Liver (tissue), 9 donors: ENCODE results near the gene TRHDE. TPM values are rescaled to one million over a fixed set of nuclear protein-coding genes. Genes with fewer than 3 reads are reported as not detected.

Experiments
- DNase-seq: peaks from one replicate; pipeline ENCODE4 v3.0.0-alpha.2; 2017; ENCODE audit warnings: low spot score
- H3K27ac ChIP-seq, 2 donors: one replicate each; pipeline ENCODE4 v1.7.0; 2013; ENCODE audit warnings: inconsistent platforms in 2 of 2, low read length in 2 of 2, control low read depth in 1 of 2, low read depth in 1 of 2, mild to moderate bottlenecking in 1 of 2
- H3K27me3 ChIP-seq, 4 donors: one replicate each; pipeline versions ENCODE4 v1.6.1 to v1.7.0; 2013; ENCODE audit warnings: low read length in 3 of 4, inconsistent platforms in 1 of 4, mild to moderate bottlenecking in 1 of 4, moderate library complexity in 1 of 4; ENCODE audit not compliant: control insufficient read depth in 4 of 4, insufficient read depth in 4 of 4
- H3K36me3 ChIP-seq, 4 donors: one replicate each; pipeline versions ENCODE4 v1.6.1 to v1.7.0; 2013; ENCODE audit warnings: low read length in 3 of 4, mild to moderate bottlenecking in 3 of 4, low read depth in 1 of 4, moderate library complexity in 1 of 4; ENCODE audit not compliant: control insufficient read depth in 4 of 4, insufficient read depth in 3 of 4
- H3K4me1 ChIP-seq, 4 donors: one replicate each; pipeline versions ENCODE4 v1.6.1 to v1.7.0; 2013; ENCODE audit warnings: low read length in 3 of 4, mild to moderate bottlenecking in 3 of 4, moderate library complexity in 1 of 4; ENCODE audit not compliant: control insufficient read depth in 4 of 4, insufficient read depth in 4 of 4
- H3K4me3 ChIP-seq, 3 donors: one replicate each; pipeline versions ENCODE4 v1.6.1 to v1.7.0; 2013; ENCODE audit warnings: low read length in 3 of 3, control low read depth in 1 of 3, low read depth in 1 of 3, mild to moderate bottlenecking in 1 of 3
- H3K9ac ChIP-seq, 2 donors: one replicate each; pipeline ENCODE4 v1.7.0; 2013; ENCODE audit warnings: low read length in 2 of 2, mild to moderate bottlenecking in 2 of 2, moderate library complexity in 2 of 2, control low read depth in 1 of 2, low read depth in 1 of 2
- H3K9me3 ChIP-seq, 4 donors: one replicate each; pipeline versions ENCODE4 v1.6.1 to v1.7.0; 2013; ENCODE audit warnings: low read length in 3 of 4; ENCODE audit not compliant: control insufficient read depth in 4 of 4
- EGR1 ChIP-seq, 2 donors: IDR thresholded peaks; 2 replicates each; pipeline ENCODE4 v1.6.1; 2016 to 2018; ENCODE audit warnings: antibody characterized with exemption in 2 of 2, low read depth in 2 of 2
- FOXA1 ChIP-seq: IDR thresholded peaks from 2 replicates; pipeline ENCODE4 v1.6.1; 2016; ENCODE audit warnings: antibody characterized with exemption
- FOXA2 ChIP-seq: IDR thresholded peaks from 2 replicates; pipeline ENCODE4 v1.6.1; 2016; ENCODE audit warnings: antibody characterized with exemption
- HNF4G ChIP-seq: IDR thresholded peaks from 2 replicates; pipeline ENCODE4 v1.6.1; 2016; ENCODE audit warnings: antibody characterized with exemption
- JUND ChIP-seq, 2 donors: IDR thresholded peaks; 2 replicates each; pipeline ENCODE4 v1.6.1; 2016; ENCODE audit warnings: antibody characterized with exemption in 2 of 2
- NR2F2 ChIP-seq: IDR thresholded peaks from 2 replicates; pipeline ENCODE4 v1.6.1; 2016; ENCODE audit warnings: antibody characterized with exemption
- RAD21 ChIP-seq, 2 donors: IDR thresholded peaks; 2 replicates each; pipeline ENCODE4 v1.6.1; 2016; ENCODE audit warnings: antibody characterized with exemption in 2 of 2, mild to moderate bottlenecking in 2 of 2
- SP1 ChIP-seq: IDR thresholded peaks from 2 replicates; pipeline ENCODE4 v1.6.1; 2018; ENCODE audit warnings: antibody characterized with exemption, mild to moderate bottlenecking
- TAF1 ChIP-seq: conservative IDR thresholded peaks from 2 replicates; pipeline ENCODE4 v1.6.1; 2016; ENCODE audit warnings: antibody characterized with exemption, mild to moderate bottlenecking
- YY1 ChIP-seq: IDR thresholded peaks from 2 replicates; pipeline ENCODE4 v1.6.1; 2016; ENCODE audit warnings: antibody characterized with exemption, mild to moderate bottlenecking
- WGBS: extraction: QIAGEN DNeasy Blood & Tissue Kit; methylation state at CpG from one replicate; pipeline ENCODE4 v1.1.7; 2013; 5-methylcytosine and 5-hydroxymethylcytosine counted together
- polyA plus RNA-seq, 2 donors: library from polyadenylated mRNA; stranded (reverse) in 1 of 2; unstranded in 1 of 2; fragments of 200-250 nt in 1 of 2; fragments of >200 nt in 1 of 2; fragmentation: Nextera tagmentation in 1 of 2; extraction: Ambion mirVana in 1 of 2; gene quantifications; one replicate each; pipeline versions ENCODE4 v1.2.1 to v1.2.3, GENCODE V29; 2013 to 2015
- total RNA-seq, 2 donors: library from RNA; depleted of rRNA; stranded (reverse); fragments of >200 nt; gene quantifications; one replicate each; pipeline ENCODE4 v1.2.3, GENCODE V29; 2014
- TF ChIP-seq, protein P1 (sequence below): IDR thresholded peaks from 2 replicates; pipeline ENCODE4 v1.6.1; 2016; ENCODE audit warnings: antibody characterized with exemption, mild to moderate bottlenecking
- TF ChIP-seq, protein P2 (sequence below): fragments of 150-350 bp; IDR thresholded peaks from 2 replicates; pipeline ENCODE4 v1.5.1; 2017; ENCODE audit warnings: improper control_type of control experiment, low read depth, low read length; ENCODE audit not compliant: missing input control
- TF ChIP-seq, protein P3 (sequence below): IDR thresholded peaks from 2 replicates; pipeline ENCODE4 v1.6.1; 2016; ENCODE audit warnings: antibody characterized with exemption
- donor health status: healthy.
- donor health status: healthy.
- donor health status: healthy.
- donor health status: healthy.
- donor health status: healthy.

Gene TRHDE
- total and polyA plus RNA-seq, 4 donors: 0.05 to 0.17 (median 0.14) TPM; not detected in 1

DNA sequence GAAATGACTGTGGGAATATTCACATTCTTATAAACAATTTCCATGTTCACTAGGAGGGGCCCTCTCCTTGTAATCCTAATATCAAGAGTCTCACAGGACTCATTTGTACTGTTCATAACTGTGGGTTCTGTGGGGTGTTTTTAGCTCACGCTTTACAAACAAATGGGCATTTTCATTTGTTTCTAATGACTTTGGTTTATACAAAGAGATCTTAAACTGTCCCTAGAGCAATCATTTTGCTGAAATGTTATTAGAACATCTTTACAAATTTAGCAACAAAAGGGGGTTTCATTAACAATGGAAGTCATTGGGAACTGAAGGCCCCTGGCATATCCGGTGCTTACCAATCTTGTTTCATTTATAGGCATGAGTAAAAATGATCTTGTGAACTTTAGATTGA, 370.5 kb downstream of the TRHDE start:
- TF ChIP-seq, protein P1, sequence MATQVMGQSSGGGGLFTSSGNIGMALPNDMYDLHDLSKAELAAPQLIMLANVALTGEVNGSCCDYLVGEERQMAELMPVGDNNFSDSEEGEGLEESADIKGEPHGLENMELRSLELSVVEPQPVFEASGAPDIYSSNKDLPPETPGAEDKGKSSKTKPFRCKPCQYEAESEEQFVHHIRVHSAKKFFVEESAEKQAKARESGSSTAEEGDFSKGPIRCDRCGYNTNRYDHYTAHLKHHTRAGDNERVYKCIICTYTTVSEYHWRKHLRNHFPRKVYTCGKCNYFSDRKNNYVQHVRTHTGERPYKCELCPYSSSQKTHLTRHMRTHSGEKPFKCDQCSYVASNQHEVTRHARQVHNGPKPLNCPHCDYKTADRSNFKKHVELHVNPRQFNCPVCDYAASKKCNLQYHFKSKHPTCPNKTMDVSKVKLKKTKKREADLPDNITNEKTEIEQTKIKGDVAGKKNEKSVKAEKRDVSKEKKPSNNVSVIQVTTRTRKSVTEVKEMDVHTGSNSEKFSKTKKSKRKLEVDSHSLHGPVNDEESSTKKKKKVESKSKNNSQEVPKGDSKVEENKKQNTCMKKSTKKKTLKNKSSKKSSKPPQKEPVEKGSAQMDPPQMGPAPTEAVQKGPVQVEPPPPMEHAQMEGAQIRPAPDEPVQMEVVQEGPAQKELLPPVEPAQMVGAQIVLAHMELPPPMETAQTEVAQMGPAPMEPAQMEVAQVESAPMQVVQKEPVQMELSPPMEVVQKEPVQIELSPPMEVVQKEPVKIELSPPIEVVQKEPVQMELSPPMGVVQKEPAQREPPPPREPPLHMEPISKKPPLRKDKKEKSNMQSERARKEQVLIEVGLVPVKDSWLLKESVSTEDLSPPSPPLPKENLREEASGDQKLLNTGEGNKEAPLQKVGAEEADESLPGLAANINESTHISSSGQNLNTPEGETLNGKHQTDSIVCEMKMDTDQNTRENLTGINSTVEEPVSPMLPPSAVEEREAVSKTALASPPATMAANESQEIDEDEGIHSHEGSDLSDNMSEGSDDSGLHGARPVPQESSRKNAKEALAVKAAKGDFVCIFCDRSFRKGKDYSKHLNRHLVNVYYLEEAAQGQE: no peak
- TF ChIP-seq SP1: no peak
- TF ChIP-seq YY1: no peak
- TF ChIP-seq JUND (IDR thresholded peaks at IDR 0.05): no peak
- no peak for TF ChIP-seq HNF4G
- no peak for TF ChIP-seq NR2F2
- no peak for TF ChIP-seq FOXA1
- TF ChIP-seq, protein P2, sequence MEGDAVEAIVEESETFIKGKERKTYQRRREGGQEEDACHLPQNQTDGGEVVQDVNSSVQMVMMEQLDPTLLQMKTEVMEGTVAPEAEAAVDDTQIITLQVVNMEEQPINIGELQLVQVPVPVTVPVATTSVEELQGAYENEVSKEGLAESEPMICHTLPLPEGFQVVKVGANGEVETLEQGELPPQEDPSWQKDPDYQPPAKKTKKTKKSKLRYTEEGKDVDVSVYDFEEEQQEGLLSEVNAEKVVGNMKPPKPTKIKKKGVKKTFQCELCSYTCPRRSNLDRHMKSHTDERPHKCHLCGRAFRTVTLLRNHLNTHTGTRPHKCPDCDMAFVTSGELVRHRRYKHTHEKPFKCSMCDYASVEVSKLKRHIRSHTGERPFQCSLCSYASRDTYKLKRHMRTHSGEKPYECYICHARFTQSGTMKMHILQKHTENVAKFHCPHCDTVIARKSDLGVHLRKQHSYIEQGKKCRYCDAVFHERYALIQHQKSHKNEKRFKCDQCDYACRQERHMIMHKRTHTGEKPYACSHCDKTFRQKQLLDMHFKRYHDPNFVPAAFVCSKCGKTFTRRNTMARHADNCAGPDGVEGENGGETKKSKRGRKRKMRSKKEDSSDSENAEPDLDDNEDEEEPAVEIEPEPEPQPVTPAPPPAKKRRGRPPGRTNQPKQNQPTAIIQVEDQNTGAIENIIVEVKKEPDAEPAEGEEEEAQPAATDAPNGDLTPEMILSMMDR: no peak
- TF ChIP-seq FOXA2: no peak
- no peak for TF ChIP-seq EGR1 (IDR thresholded peaks at IDR 0.05; ENCODE audit: low read depth in 2 of 2)
- TF ChIP-seq, protein P3, sequence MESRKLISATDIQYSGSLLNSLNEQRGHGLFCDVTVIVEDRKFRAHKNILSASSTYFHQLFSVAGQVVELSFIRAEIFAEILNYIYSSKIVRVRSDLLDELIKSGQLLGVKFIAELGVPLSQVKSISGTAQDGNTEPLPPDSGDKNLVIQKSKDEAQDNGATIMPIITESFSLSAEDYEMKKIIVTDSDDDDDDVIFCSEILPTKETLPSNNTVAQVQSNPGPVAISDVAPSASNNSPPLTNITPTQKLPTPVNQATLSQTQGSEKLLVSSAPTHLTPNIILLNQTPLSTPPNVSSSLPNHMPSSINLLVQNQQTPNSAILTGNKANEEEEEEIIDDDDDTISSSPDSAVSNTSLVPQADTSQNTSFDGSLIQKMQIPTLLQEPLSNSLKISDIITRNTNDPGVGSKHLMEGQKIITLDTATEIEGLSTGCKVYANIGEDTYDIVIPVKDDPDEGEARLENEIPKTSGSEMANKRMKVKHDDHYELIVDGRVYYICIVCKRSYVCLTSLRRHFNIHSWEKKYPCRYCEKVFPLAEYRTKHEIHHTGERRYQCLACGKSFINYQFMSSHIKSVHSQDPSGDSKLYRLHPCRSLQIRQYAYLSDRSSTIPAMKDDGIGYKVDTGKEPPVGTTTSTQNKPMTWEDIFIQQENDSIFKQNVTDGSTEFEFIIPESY: no peak
- no peak overlapping the region for H3K9ac ChIP-seq
- H3K27me3 ChIP-seq: no peaks in the 10 kb centered on the region
- no peaks in the 10 kb centered on the region for H3K36me3 ChIP-seq
- H3K27ac ChIP-seq: no peak overlapping the region
- DNase-seq: no peak
- WGBS: 91% methylated on average over 2 of the region's 2 CpGs
- no peak overlapping the region for H3K4me3 ChIP-seq
- H3K9me3 ChIP-seq: no peaks in the 10 kb centered on the region
- H3K4me1 ChIP-seq: no peaks in the 10 kb centered on the region

DNA sequence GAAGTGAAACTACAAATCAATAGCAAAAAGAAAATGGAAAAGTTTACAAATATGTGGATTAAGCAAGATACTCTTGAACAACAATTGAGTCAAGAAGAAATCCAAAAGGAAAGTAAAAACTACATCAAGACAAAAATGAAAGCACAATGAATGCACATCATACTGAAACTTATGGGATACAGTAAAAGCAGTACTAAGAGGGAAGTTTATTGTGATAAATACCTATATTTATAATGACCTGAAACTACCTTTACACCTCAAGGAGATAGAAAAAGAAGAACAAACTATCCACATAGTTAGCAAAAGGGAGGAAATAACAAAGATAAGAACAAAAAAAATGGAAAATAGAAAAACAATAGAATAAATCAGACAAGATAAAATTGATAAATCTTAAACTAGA, 375.0 kb downstream of the TRHDE start:
- TF ChIP-seq, protein P2: no peak
- TF ChIP-seq RAD21 (IDR thresholded peaks at IDR 0.05) (no peak), FOXA1 (no peak), NR2F2 (no peak), TAF1 (no peak)
- TF ChIP-seq, protein P1: no peak
- Histone ChIP-seq H3K9me3 (no peaks in the 10 kb centered on the region), H3K4me3 (no peak overlapping the region), H3K27ac (no peak overlapping the region), H3K9ac (no peak overlapping the region), H3K36me3 (no peaks in the 10 kb centered on the region), H3K27me3 (no peaks in the 10 kb centered on the region), H3K4me1 (no peaks in the 10 kb centered on the region)
- no peak for DNase-seq
